Measurements from ENCODE around the gene EXOC6B. TPM values are rescaled to one million over a fixed set of nuclear protein-coding genes. Genes with fewer than 3 reads are reported as not detected.
A peak's percentile ranks its signal among the peaks of the same experiment; 100 is the strongest.

EXOC6B gene
- total RNA-seq, 1 experiment from 2014 or later, result 18.5 TPM

GRCh38 chr2:72137498-72138010, 688.3 kb downstream of the EXOC6B start:
- in situ Hi-C loops (cut with HindIII; ENCODE audit: low pct_unique_long_range_greater_than_20kb, low sequenced_read_pairs), result no loop called here
- DNase-seq (ENCODE audit: low read depth), result peak; percentile 68

GRCh38 chr2:72136933-72137497, 688.8 kb downstream of the EXOC6B start:
- in situ Hi-C loops (cut with HindIII; ENCODE audit: low pct_unique_long_range_greater_than_20kb, low sequenced_read_pairs), result no loop called here
- DNase-seq (ENCODE audit: low read depth), result no peak

- in situ Hi-C loops (cut with HindIII; ENCODE audit: low pct_unique_long_range_greater_than_20kb, low sequenced_read_pairs), result no loop called here
These were observed 689.5 kb downstream of the EXOC6B start for GRCh38 chr2:72136331-72136730.

GRCh38 chr2:72135921-72136320, 689.9 kb downstream of the EXOC6B start:
- DNase-seq (ENCODE audit: low read depth), result no peak
- in situ Hi-C loops (cut with HindIII; ENCODE audit: low pct_unique_long_range_greater_than_20kb, low sequenced_read_pairs), result no loop called here

More at GRCh38 chr2:72136331-72136730, 689.5 kb downstream of the EXOC6B start:
- DNase-seq (ENCODE audit: low read depth), result no peak

- in situ Hi-C loops (cut with HindIII; ENCODE audit: low pct_unique_long_range_greater_than_20kb, low sequenced_read_pairs), result no loop called here
- DNase-seq (ENCODE audit: low read depth), result no peak
These were observed 690.6 kb downstream of the EXOC6B start for GRCh38 chr2:72134997-72135800.

- in situ Hi-C loops (cut with HindIII; ENCODE audit: low pct_unique_long_range_greater_than_20kb, low sequenced_read_pairs), result no loop called here
- no peak for DNase-seq (ENCODE audit: low read depth)
These were observed 691.3 kb downstream of the EXOC6B start for GRCh38 chr2:72134408-72134996.

GRCh38 chr2:72133721-72134407, 692.0 kb downstream of the EXOC6B start:
- no peak for DNase-seq (ENCODE audit: low read depth)
- in situ Hi-C loops (cut with HindIII; ENCODE audit: low pct_unique_long_range_greater_than_20kb, low sequenced_read_pairs), result no loop called here

GRCh38 chr2:72132981-72133720, 692.7 kb downstream of the EXOC6B start:
- in situ Hi-C loops (cut with HindIII; ENCODE audit: low pct_unique_long_range_greater_than_20kb, low sequenced_read_pairs), result no loop called here
- DNase-seq (ENCODE audit: low read depth), result no peak

GRCh38 chr2:72131916-72132841, 693.7 kb downstream of the EXOC6B start:
- in situ Hi-C loops (cut with HindIII; ENCODE audit: low pct_unique_long_range_greater_than_20kb, low sequenced_read_pairs), result no loop called here
- no peak for DNase-seq (ENCODE audit: low read depth)

GRCh38 chr2:72131371-72131891, 694.4 kb downstream of the EXOC6B start:
- DNase-seq (ENCODE audit: low read depth), result no peak
- in situ Hi-C loops (cut with HindIII; ENCODE audit: low pct_unique_long_range_greater_than_20kb, low sequenced_read_pairs), result no loop called here

- no peak for DNase-seq (ENCODE audit: low read depth)
- in situ Hi-C loops (cut with HindIII; ENCODE audit: low pct_unique_long_range_greater_than_20kb, low sequenced_read_pairs), result no loop called here
These were observed 695.0 kb downstream of the EXOC6B start for GRCh38 chr2:72130659-72131360.

- in situ Hi-C loops (cut with HindIII; ENCODE audit: low pct_unique_long_range_greater_than_20kb, low sequenced_read_pairs), result no loop called here
These were observed 696.0 kb downstream of the EXOC6B start for GRCh38 chr2:72129681-72130340.

GRCh38 chr2:72128843-72129227, 697.0 kb downstream of the EXOC6B start:
- in situ Hi-C loops (cut with HindIII; ENCODE audit: low pct_unique_long_range_greater_than_20kb, low sequenced_read_pairs), result no loop called here
- no peak for DNase-seq (ENCODE audit: low read depth)

More at GRCh38 chr2:72129681-72130340, 696.0 kb downstream of the EXOC6B start:
- DNase-seq (ENCODE audit: low read depth), result no peak

- no peak for DNase-seq (ENCODE audit: low read depth)
- in situ Hi-C loops (cut with HindIII; ENCODE audit: low pct_unique_long_range_greater_than_20kb, low sequenced_read_pairs), result no loop called here
These were observed 697.6 kb downstream of the EXOC6B start for GRCh38 chr2:72128059-72128842.

GRCh38 chr2:72127401-72128058, 698.3 kb downstream of the EXOC6B start:
- in situ Hi-C loops (cut with HindIII; ENCODE audit: low pct_unique_long_range_greater_than_20kb, low sequenced_read_pairs), result no loop called here
- DNase-seq (ENCODE audit: low read depth), result no peak

Data from Caki2 (cell line).